A673 (cell line): ENCODE results near the gene TNFRSF14. TPM values are rescaled to one million over a fixed set of nuclear protein-coding genes. Genes with fewer than 3 reads are reported as not detected.

Source experiments
- BruUV-seq: library from RNA; stranded (reverse); fragments of 400-500 nt; replicated peaks from 2 replicates; lab custom pipeline; 2021; lab: Mats Ljungman, UMichigan
- CTCF ChIA-PET: fragments of 300-600 bp; sonication (Branson Sonifier 250); formaldehyde crosslinking; loops from one replicate; lab custom pipeline; 2022; ENCODE audit warnings: antibody characterized with exemption; lab: Charles Lee
- POLR2A ChIA-PET: fragments of 300-600 bp; sonication (Branson Sonifier 250); formaldehyde crosslinking; loops from one replicate; lab custom pipeline; 2022; ENCODE audit warnings: antibody characterized with exemption; ENCODE audit not compliant: low non-redundant PET; lab: Charles Lee
- DNase-seq: peaks from one replicate; pipeline ENCODE4 v3.0.0-alpha.2; 2015; ENCODE audit warnings: low spot score
- H3K27ac ChIP-seq: fragments of 200-600 bp; sonication (generic); 2 replicates; pipeline ENCODE4 v1.5.1; 2016; ENCODE audit warnings: mixed run types, low read depth, mild to moderate bottlenecking, mixed read lengths, antibody characterized with exemption, low read length; ENCODE audit not compliant: poor library complexity, severe bottlenecking
- H3K27me3 ChIP-seq: fragments of 200-600 bp; sonication (generic); replicated peaks from 2 replicates; pipeline ENCODE4 v1.6.1; 2017; ENCODE audit warnings: mixed run types, low read depth, mild to moderate bottlenecking, mixed read lengths, antibody characterized with exemption, low read length; ENCODE audit not compliant: insufficient read depth, poor library complexity
- H3K36me3 ChIP-seq: fragments of 200-600 bp; sonication (generic); 2 replicates; pipeline ENCODE4 v1.6.1; 2016; ENCODE audit warnings: mixed run types, mild to moderate bottlenecking, mixed read lengths, antibody characterized with exemption, low read length; ENCODE audit not compliant: insufficient read depth, poor library complexity, severe bottlenecking
- H3K4me1 ChIP-seq: fragments of 200-600 bp; sonication (generic); 2 replicates; pipeline ENCODE4 v1.6.1; 2017; ENCODE audit warnings: mixed run types, mild to moderate bottlenecking, mixed read lengths, antibody characterized with exemption, low read length; ENCODE audit not compliant: insufficient read depth, poor library complexity, severe bottlenecking
- H3K4me3 ChIP-seq: fragments of 200-600 bp; sonication (generic); 2 replicates; pipeline ENCODE4 v1.5.1; 2016; ENCODE audit warnings: low read depth, mixed run types, mild to moderate bottlenecking, mixed read lengths, low read length; ENCODE audit not compliant: poor library complexity, severe bottlenecking
- H3K9me3 ChIP-seq: fragments of 200-600 bp; sonication (generic); 2 replicates; pipeline ENCODE4 v1.6.1; 2016; ENCODE audit warnings: mixed run types, low read depth, mild to moderate bottlenecking, mixed read lengths, antibody characterized with exemption, low read length; ENCODE audit not compliant: poor library complexity, severe bottlenecking
- CTCF ChIP-seq: fragments of 300-800, 200-600 bp; sonication (generic); conservative IDR thresholded peaks from 2 replicates; pipeline ENCODE4 v1.5.1; 2017; ENCODE audit warnings: low read depth, mild to moderate bottlenecking, antibody characterized with exemption, low read length, moderate library complexity, mixed read lengths
- EZH2 ChIP-seq: fragments of 200-600 bp; sonication (generic); IDR thresholded peaks from 2 replicates; pipeline ENCODE4 v1.6.1; 2017; ENCODE audit warnings: borderline replicate concordance, low read depth, mild to moderate bottlenecking, mixed read lengths, antibody characterized with exemption, low read length; ENCODE audit not compliant: poor library complexity, severe bottlenecking
- intact Hi-C: fragments of 100-400 bp; cut with micrococcal nuclease; formaldehyde crosslinking; loops from one replicate; pipeline ENCODE4 v1.10.0; 2022; ENCODE audit not compliant: unreplicated experiment
- total RNA-seq: library from RNA; stranded (reverse); gene quantifications from 2 replicates; pipeline ENCODE4 v1.2.3, GENCODE V29; 2021

Gene TNFRSF14
- total RNA-seq, 1 experiment from 2014 or later, result 4.6 TPM

GRCh38 chr1:2519729-2520128, 36.4 kb upstream of the TNFRSF14 start:
- ChIA-PET CTCF (no interaction called here), POLR2A (no interaction called here)
- intact Hi-C loops, result no loop called here
- peaks cover 5% of the 10 kb centered on the region for H3K4me1 ChIP-seq
- TF ChIP-seq CTCF (no peak), EZH2 (no peak)
- BruUV-seq, result no TSS peak
- no peak overlapping the region for H3K4me3 ChIP-seq
- H3K27ac ChIP-seq, result no peak overlapping the region
- no peaks in the 10 kb centered on the region for H3K9me3 ChIP-seq
- peaks cover 68% of the 10 kb centered on the region for H3K36me3 ChIP-seq
- DNase-seq, result no peak
- no peaks in the 10 kb centered on the region for H3K27me3 ChIP-seq

GRCh38 chr1:2520206-2520605, 36.0 kb upstream of the TNFRSF14 start:
- Histone ChIP-seq H3K4me1 (peaks cover 8% of the 10 kb centered on the region), H3K9me3 (no peaks in the 10 kb centered on the region), H3K27me3 (no peaks in the 10 kb centered on the region), H3K4me3 (no peak overlapping the region), H3K27ac (no peak overlapping the region), H3K36me3 (peaks cover 64% of the 10 kb centered on the region)
- TF ChIP-seq CTCF, result no peak
- no peak for TF ChIP-seq EZH2
- no TSS peak for BruUV-seq
- DNase-seq, result no peak
- intact Hi-C loops, result no loop called here
- ChIA-PET POLR2A (no interaction called here), CTCF (no interaction called here)

GRCh38 chr1:2520806-2521205, 35.4 kb upstream of the TNFRSF14 start:
- Histone ChIP-seq H3K4me1 (peaks cover 8% of the 10 kb centered on the region), H3K27me3 (no peaks in the 10 kb centered on the region), H3K27ac (no peak overlapping the region), H3K9me3 (no peaks in the 10 kb centered on the region), H3K36me3 (peaks cover 58% of the 10 kb centered on the region), H3K4me3 (no peak overlapping the region)
- CTCF ChIA-PET, result no interaction called here
- no TSS peak for BruUV-seq
- no peak for TF ChIP-seq EZH2
- intact Hi-C loops, result no loop called here
- POLR2A ChIA-PET, result no interaction called here
- DNase-seq, result no peak

- Histone ChIP-seq H3K27ac (no peak overlapping the region), H3K9me3 (no peaks in the 10 kb centered on the region), H3K4me1 (peaks cover 11% of the 10 kb centered on the region), H3K27me3 (no peaks in the 10 kb centered on the region), H3K4me3 (no peak overlapping the region), H3K36me3 (peaks cover 44% of the 10 kb centered on the region)
- no peak for DNase-seq
- no TSS peak for BruUV-seq
- TF ChIP-seq CTCF (no peak), EZH2 (no peak)
- ChIA-PET POLR2A (no interaction called here), CTCF (no interaction called here)
- intact Hi-C loops, result no loop called here
These were observed 33.9 kb upstream of the TNFRSF14 start for GRCh38 chr1:2522230-2522629.
